OCI-LY3 (cell line): ENCODE measurements around the gene NUMA1.

ENCODE experiments used
- CTCF ChIP-seq: fragments of 200-600, 300-600 bp; sonication (generic); IDR thresholded peaks from 2 replicates; pipeline ENCODE4 v1.5.1; 2014; ENCODE audit warnings: antibody characterized with exemption, low read length, low read depth
- EZH2phosphoT487 ChIP-seq: fragments of 200-600 bp; shearing (Covaris generic); IDR thresholded peaks from 2 replicates; pipeline ENCODE4 v1.6.1; 2018; ENCODE audit warnings: antibody characterized with exemption, mixed run types, low read depth

GRCh38 chr11:71988050-71988449, 92.3 kb downstream of the NUMA1 start:
- TF ChIP-seq CTCF (no peak), EZH2phosphoT487 (no peak)
